ENCODE measurements around the gene ARHGAP29.

DNA sequence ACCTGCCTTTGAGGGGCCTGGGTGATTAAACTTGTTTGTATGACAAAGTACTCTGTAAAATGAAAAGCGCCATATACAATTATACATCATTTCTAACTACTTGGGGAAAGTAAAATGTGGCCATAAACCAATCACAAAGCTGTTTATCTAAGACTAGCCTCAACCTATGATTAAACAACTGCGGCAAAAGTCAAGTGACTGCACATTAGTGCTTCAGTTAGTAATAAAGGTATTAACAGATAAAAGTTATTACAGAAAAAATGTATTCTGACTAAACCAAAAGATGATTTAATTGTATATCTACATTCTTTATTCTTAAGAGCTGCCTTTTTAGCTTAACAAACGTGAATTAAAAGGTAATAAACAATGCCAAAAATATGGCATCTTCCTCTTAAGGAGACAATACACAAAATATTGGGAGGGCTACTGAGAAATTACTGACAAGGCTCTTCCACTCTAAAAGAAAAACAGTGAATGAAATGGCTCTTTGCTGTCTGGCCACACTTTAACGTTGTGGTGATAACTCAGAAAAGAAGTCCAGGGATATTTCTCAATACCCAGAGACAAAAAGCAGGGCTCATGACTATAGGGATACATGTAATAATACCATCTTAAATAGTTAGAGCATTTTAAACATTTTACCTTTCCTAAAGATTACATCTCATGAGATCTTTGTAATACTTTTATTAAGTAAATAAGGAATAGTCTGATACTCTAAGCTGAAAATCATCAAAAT is 8.6 kb downstream of the ARHGAP29 start:
- TF ChIP-seq ZNF274 (IDR thresholded peaks at IDR 0.05; ENCODE audit: low read depth, low read length) (no peak), SUZ12 (IDR thresholded peaks at IDR 0.05; ENCODE audit: extremely low read depth, insufficient read depth, insufficient read length) (no peak)

Measured in NT2/D1 (cell line).